ENCODE measurements around the gene LRRN4CL.

Gene LRRN4CL

DNA sequence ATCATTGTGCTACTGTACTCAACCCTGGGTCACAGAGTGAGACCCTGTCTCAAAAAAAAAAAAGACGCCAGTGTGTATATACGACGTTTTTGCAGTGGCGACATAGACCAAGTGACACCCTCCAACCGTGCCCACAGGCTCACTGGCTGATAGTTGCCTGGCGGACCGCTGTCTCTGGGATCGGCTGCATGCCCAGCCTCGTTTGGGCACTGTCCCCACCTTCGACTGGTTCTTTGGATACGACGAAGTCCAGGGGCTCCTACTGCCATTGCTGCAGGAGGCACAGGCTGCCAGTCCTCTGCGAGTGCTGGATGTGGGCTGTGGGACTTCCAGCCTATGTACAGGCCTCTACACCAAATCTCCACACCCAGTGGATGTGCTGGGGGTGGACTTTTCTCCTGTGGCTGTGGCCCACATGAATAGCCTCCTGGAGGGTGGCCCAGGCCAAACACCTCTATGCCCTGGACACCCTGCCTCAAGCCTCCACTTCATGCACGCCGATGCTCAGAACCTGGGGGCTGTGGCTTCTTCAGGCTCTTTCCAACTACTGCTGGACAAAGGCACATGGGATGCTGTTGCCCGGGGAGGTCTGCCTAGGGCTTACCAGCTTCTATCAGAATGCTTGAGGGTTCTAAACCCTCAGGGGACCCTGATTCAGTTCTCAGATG, 22.9 kb downstream of the LRRN4CL start:
- peak overlapping the region; percentile 69 for H3K4me3 ChIP-seq (ENCODE audit: low read depth, low read length)
- no peak for TF ChIP-seq CTCF (IDR thresholded peaks at IDR 0.05; ENCODE audit: low read depth, low read length, missing control alignments)
- no peak for DNase-seq (ENCODE audit: low read depth)

DNA sequence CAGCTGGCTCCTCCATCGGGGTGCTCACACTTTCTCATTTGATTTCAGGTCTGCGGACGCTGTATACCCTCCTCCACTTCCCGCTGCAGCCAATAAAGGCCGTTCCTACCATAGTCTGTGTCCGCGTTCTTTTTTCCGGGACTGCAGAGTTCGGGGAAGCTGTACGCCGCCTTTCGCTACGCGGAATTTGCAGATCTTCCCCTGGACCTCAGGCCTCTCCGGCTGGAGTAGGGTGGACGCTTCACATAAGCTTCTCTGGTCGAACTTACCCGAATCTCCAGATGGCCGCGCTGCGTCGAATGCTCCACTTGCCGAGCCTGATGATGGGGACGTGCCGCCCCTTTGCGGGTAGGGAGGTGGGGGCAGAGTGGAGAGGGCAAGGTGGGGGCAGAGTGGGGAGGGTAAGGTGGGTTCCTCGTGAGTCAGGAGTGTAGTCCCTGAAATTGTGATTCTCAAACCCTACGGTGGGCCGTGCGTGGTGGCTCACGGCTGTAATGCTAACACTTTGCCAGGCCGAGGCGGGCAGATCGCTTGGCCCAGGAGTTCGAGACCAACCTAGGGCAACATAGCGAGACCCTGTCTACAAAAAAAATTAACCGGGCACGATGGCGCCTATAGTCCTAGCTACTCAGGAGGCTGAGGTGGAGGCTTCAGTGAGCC, 23.6 kb downstream of the LRRN4CL start:
- peak overlapping the region; percentile 69 for H3K4me3 ChIP-seq (ENCODE audit: low read depth, low read length)
- no peak for DNase-seq (ENCODE audit: low read depth)
- TF ChIP-seq CTCF (IDR thresholded peaks at IDR 0.05; ENCODE audit: low read depth, low read length, missing control alignments): no peak

GRCh38 chr11:62665075-62665598, 24.2 kb downstream of the LRRN4CL start, which contains the start of the genes C11orf98 and CSKMT:
Gene C11orf98 (minus strand): TSS chr11:62665210. CDS start chr11:62665169, 41 bp downstream.
Gene CSKMT (plus strand): TSS chr11:62665312. CDS start chr11:62665880, 568 bp downstream.
- no peak for TF ChIP-seq CTCF (IDR thresholded peaks at IDR 0.05; ENCODE audit: low read depth, low read length, missing control alignments)
- peak; percentile 74 for DNase-seq (ENCODE audit: low read depth)
- H3K4me3 ChIP-seq (ENCODE audit: low read depth, low read length): peak within 1 kb of the TSS; percentile 69

- no peak for DNase-seq (ENCODE audit: low read depth)
These were observed 24.8 kb downstream of the LRRN4CL start for GRCh38 chr11:62664405-62665074.

DNA sequence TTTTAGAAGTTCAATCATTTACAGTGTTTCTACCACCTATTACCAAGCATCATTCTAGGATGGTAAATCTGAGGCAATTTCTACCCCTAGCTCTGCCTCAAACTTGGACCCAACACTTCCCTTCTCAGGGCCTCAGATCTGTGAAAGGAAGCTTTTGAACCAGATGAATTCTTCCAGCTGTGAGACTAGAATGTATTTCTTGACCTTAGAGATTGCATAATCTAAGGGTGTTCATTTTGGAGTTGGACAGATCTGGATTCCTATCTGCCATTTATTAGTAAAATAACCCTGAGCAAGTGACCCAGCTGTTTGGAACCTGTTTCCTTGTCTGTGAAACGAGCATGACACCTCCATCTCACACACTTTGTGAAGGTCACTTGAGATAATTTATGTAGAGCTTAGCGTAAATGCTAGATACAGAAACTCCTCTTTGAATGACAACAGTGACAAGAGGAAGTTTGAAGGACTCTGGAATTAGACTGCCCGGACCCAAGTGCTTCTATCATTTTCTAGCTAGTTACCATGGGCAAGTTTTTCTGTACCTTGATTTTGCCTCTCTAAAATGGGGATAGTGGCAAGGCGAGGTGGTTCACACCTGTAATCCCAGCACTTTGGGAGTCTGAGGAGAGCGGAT, 32.4 kb downstream of the LRRN4CL start:
- no peak overlapping the region for H3K4me3 ChIP-seq (ENCODE audit: low read depth, low read length)
- no peak for DNase-seq (ENCODE audit: low read depth)
- TF ChIP-seq CTCF (IDR thresholded peaks at IDR 0.05; ENCODE audit: low read depth, low read length, missing control alignments): no peak

More at GRCh38 chr11:62664405-62665074, 24.8 kb downstream of the LRRN4CL start:
- TF ChIP-seq CTCF (IDR thresholded peaks at IDR 0.05; ENCODE audit: low read depth, low read length, missing control alignments): no peak
- peak overlapping the region; percentile 69 for H3K4me3 ChIP-seq (ENCODE audit: low read depth, low read length)

- no peak overlapping the region for H3K4me3 ChIP-seq (ENCODE audit: low read depth, low read length)
- no peak for DNase-seq (ENCODE audit: low read depth)
- TF ChIP-seq CTCF (IDR thresholded peaks at IDR 0.05; ENCODE audit: low read depth, low read length, missing control alignments): no peak
These were observed 35.0 kb downstream of the LRRN4CL start for GRCh38 chr11:62654297-62654696.
